Chondrocyte (in vitro differentiated cells): ENCODE measurements around the gene CBFA2T2. TPM values are rescaled to one million over a fixed set of nuclear protein-coding genes. Genes with fewer than 3 reads are reported as not detected.
"Not testable (repeated sequence)": the region's sequence is repeated elsewhere in the genome, so short reads cannot be mapped to it uniquely, and the experiment has no call there.

Source experiments
- DNase-seq: peaks from one replicate; pipeline ENCODE4 v3.0.0; 2021; ENCODE audit warnings: mixed read lengths, low spot score
- H3K27ac Mint-ChIP-seq: one replicate; pipeline ENCODE4 v1.8.0; 2021; ENCODE audit warnings: mild to moderate bottlenecking, moderate library complexity, mixed read lengths; ENCODE audit not compliant: unreplicated experiment
- H3K27me3 Mint-ChIP-seq: 2 replicates; pipeline ENCODE4 v1.8.0; 2021; ENCODE audit warnings: low read depth, mixed read lengths
- H3K36me3 Mint-ChIP-seq: 2 replicates; pipeline ENCODE4 v1.8.0; 2021; ENCODE audit warnings: low read depth, mixed read lengths
- H3K4me1 Mint-ChIP-seq: 2 replicates; pipeline ENCODE4 v1.8.0; 2021; ENCODE audit warnings: low read depth, mild to moderate bottlenecking, mixed read lengths
- H3K4me3 Mint-ChIP-seq: one replicate; pipeline ENCODE4 v1.8.0; 2021; ENCODE audit warnings: mild to moderate bottlenecking, moderate library complexity, mixed read lengths; ENCODE audit not compliant: unreplicated experiment
- H3K9me3 Mint-ChIP-seq: 2 replicates; pipeline ENCODE4 v1.8.0; 2021; ENCODE audit warnings: low read depth, mixed read lengths
- total RNA-seq: library from RNA; stranded (reverse); gene quantifications from 3 replicates; pipeline ENCODE4 v1.2.1, GENCODE V29; 2021
- TF ChIP-seq, protein P1 (sequence below): fragments of 200-600 bp; sonication (generic); IDR thresholded peaks from 2 replicates; pipeline ENCODE4 v1.5.0; 2021; ENCODE audit warnings: antibody characterized with exemption, mild to moderate bottlenecking, moderate library complexity

Gene CBFA2T2
- total RNA-seq, 1 donor from 2014 or later = 23.5 TPM

DNA sequence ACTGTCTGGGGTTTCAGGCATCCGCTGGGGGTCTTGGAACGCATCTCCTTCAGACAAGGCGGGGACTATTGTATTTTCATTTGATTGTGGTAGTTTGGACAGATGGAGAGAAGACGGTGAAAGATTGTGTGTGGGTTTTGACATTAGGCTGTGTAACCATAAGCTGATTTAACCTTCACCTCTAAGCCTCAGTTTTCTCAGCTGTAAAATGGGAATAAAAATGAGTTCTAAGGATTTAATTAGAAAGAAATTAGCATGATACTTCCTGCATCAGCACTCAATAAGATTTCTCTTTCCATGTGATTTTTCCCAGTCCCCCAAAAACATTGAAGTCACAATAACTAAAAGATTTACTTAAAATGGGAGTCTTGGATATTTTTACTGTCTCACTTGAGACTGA is 78.1 kb downstream of the CBFA2T2 start:
- H3K27ac Mint-ChIP-seq = no peak overlapping the region
- H3K36me3 Mint-ChIP-seq = peaks cover 1% of the 10 kb centered on the region
- no peaks in the 10 kb centered on the region for H3K9me3 Mint-ChIP-seq
- no peak overlapping the region for H3K4me3 Mint-ChIP-seq
- TF ChIP-seq, protein P1, sequence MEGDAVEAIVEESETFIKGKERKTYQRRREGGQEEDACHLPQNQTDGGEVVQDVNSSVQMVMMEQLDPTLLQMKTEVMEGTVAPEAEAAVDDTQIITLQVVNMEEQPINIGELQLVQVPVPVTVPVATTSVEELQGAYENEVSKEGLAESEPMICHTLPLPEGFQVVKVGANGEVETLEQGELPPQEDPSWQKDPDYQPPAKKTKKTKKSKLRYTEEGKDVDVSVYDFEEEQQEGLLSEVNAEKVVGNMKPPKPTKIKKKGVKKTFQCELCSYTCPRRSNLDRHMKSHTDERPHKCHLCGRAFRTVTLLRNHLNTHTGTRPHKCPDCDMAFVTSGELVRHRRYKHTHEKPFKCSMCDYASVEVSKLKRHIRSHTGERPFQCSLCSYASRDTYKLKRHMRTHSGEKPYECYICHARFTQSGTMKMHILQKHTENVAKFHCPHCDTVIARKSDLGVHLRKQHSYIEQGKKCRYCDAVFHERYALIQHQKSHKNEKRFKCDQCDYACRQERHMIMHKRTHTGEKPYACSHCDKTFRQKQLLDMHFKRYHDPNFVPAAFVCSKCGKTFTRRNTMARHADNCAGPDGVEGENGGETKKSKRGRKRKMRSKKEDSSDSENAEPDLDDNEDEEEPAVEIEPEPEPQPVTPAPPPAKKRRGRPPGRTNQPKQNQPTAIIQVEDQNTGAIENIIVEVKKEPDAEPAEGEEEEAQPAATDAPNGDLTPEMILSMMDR = no peak
- DNase-seq = no peak
- no peaks in the 10 kb centered on the region for H3K27me3 Mint-ChIP-seq
- H3K4me1 Mint-ChIP-seq = peaks cover 28% of the 10 kb centered on the region

DNA sequence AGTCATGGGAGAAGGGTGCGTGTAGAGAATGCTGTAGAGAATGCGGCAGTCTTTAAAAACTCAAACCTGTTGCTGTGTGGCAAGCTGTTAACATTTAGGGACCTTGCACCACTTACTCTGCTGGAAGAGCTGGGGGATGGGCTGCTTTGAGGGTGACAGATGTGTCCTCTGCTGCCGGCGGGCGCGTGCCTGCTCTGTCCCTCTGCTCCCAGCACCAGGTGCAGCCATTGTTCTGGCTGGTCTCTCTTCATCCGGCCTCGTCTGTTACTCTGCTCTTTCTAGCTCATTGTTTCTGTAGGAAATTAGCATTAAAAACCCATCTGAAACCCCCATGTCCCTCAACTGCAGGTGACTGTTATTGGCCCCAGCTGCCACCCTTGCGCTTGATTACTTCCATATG is 78.5 kb downstream of the CBFA2T2 start:
- no peak for DNase-seq
- H3K9me3 Mint-ChIP-seq = no peaks in the 10 kb centered on the region
- TF ChIP-seq, protein P1 = no peak
- no peak overlapping the region for H3K27ac Mint-ChIP-seq
- H3K4me1 Mint-ChIP-seq = peaks cover 25% of the 10 kb centered on the region
- peaks cover 1% of the 10 kb centered on the region for H3K36me3 Mint-ChIP-seq
- H3K27me3 Mint-ChIP-seq = no peaks in the 10 kb centered on the region
- H3K4me3 Mint-ChIP-seq = no peak overlapping the region

DNA sequence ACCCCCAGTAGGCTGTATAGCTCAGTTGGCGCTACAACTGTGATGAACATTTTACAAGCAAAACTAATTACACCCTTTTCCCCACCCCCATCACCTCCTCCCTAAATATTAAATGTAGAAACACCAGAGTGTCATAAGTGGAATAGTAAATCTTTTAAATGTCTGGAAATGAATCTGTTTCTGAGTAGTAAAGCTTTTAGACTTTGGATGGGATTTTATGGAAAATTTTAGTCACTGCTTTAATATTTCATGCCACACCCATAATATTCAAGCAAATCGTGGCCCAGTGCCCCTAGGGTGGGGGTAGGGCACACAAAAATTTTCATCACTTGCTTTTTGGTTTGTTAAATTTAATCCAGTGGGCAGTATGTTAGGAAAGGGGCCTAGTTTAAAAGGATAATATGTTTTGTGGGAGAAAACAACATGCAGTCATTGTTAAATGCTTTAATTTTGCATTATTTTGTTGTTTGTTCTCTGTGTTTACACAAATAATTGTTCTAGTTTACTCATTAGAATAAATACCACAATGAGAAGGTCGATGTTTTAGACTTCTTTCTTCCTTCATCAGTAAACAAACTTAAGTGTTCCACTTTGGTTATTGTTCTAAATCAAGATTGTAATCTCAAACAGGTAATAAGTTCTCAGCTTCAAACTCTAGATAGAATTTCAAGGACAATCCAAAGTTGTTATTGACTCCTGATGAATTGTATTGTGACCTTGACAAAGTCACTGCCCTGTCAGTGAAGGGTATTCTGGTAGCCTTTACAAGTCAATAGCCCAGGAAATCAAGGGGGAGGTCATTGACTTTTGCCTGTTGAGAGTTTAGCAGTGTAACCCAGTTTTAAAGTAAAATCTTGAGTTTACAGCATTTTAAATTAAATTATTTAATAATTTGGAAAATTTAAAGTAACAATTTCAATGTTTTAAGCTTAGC is 79.2 kb downstream of the CBFA2T2 start:
- H3K9me3 Mint-ChIP-seq = no peaks in the 10 kb centered on the region
- H3K4me1 Mint-ChIP-seq = peaks cover 21% of the 10 kb centered on the region
- no peak overlapping the region for H3K4me3 Mint-ChIP-seq
- H3K27ac Mint-ChIP-seq = peak overlapping the region; percentile 58
- H3K27me3 Mint-ChIP-seq = no peaks in the 10 kb centered on the region
- TF ChIP-seq, protein P1 = no peak
- DNase-seq = no peak
- H3K36me3 Mint-ChIP-seq = peaks cover 1% of the 10 kb centered on the region

DNA sequence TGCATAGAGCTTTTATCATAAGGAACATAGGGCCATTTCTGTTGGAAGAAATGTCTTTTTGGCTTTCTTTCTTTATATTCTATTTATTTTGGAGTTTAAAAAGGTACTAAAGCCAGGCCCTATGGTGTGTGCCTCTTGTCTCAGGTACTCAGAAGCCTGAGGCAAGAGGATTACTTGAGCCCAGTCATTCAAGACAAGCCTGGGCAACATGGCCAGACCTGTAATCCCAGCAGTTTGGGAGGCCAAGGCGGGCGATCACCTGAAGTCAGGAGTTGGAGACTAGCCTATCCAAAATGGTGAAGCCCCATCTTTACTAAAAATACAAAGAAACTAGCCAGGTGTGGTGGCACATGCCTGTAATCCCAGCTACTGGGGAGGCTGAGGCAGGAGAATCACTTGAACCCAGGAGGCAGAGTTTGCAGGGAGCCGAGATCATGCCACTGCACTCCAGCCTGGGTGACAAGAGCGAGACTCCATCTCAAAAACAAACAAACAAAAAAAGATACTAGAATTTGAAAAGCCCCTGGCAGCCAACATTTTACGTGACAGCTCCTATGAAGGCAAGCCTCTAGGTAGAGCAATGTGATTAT is 80.0 kb downstream of the CBFA2T2 start:
- H3K27ac Mint-ChIP-seq = no peak overlapping the region
- H3K36me3 Mint-ChIP-seq = peaks cover 1% of the 10 kb centered on the region
- DNase-seq = no peak
- H3K9me3 Mint-ChIP-seq = no peaks in the 10 kb centered on the region
- no peaks in the 10 kb centered on the region for H3K27me3 Mint-ChIP-seq
- H3K4me1 Mint-ChIP-seq = peaks cover 21% of the 10 kb centered on the region
- TF ChIP-seq, protein P1 = no peak
- H3K4me3 Mint-ChIP-seq = no peak overlapping the region

DNA sequence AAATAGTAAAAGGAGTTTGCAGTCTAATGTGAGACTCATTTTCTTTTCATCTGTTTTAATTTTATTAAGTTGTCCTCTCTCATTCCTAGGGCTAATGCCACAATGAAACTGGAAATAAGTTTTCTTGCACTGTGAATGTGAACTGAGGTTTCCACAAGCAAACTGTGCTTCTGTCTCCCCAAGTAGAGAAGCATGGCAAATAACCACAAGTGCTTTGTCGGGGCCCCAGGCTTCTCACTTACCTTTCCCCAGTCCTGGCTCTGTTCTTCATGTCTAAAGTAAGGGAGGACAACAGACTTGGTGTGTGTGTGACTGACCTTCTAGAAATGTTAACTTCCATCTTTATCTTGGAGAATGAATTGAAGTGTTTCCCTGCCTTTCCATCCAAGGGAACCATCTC is 80.8 kb downstream of the CBFA2T2 start:
- H3K4me1 Mint-ChIP-seq = peaks cover 21% of the 10 kb centered on the region
- no peak overlapping the region for H3K27ac Mint-ChIP-seq
- no peak for DNase-seq
- peaks cover 1% of the 10 kb centered on the region for H3K36me3 Mint-ChIP-seq
- TF ChIP-seq, protein P1 = no peak
- no peak overlapping the region for H3K4me3 Mint-ChIP-seq
- H3K9me3 Mint-ChIP-seq = no peaks in the 10 kb centered on the region
- H3K27me3 Mint-ChIP-seq = no peaks in the 10 kb centered on the region

DNA sequence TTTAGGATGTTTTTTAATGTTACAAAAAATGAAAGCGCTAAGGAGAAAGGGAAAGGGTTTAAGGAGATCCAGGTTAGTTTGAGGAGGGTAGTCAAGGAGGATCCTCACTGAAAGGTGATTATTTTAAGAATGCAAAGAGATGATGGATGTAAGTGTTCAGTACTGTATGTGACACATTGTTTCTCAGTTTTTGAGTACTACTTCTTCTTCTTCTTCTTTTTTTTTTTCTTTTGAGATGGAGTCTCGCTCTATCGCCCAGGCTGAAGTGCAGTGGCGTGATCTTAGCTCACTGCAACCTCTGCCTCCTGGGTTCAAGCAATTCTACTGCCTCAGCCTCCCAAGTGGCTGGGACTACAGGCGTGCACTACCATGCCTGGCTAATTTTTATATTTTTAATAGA is 83.4 kb downstream of the CBFA2T2 start:
- not testable (repeated sequence) for H3K36me3 Mint-ChIP-seq, H3K4me3 Mint-ChIP-seq, H3K9me3 Mint-ChIP-seq, DNase-seq, H3K27me3 Mint-ChIP-seq, H3K27ac Mint-ChIP-seq
- peaks cover 28% of the 10 kb centered on the region for H3K4me1 Mint-ChIP-seq
